Duodenal mucosa (tissue), 2 donors: ENCODE measurements around the gene NKD1.

Source experiments
- H3K27ac ChIP-seq: one replicate; pipeline ENCODE4 v1.7.0; 2013; ENCODE audit warnings: low read depth, low read length
- H3K27me3 ChIP-seq, 2 donors: one replicate each; pipeline ENCODE4 v1.7.0; 2013; ENCODE audit warnings: low read length in 2 of 2, control low read depth in 1 of 2; ENCODE audit not compliant: insufficient read depth in 2 of 2, control insufficient read depth in 1 of 2
- H3K36me3 ChIP-seq, 2 donors: one replicate each; pipeline ENCODE4 v1.7.0; 2013; ENCODE audit warnings: low read length in 2 of 2, control low read depth in 1 of 2; ENCODE audit not compliant: insufficient read depth in 2 of 2, control insufficient read depth in 1 of 2
- H3K4me1 ChIP-seq, 2 donors: one replicate each; pipeline ENCODE4 v1.7.0; 2013; ENCODE audit warnings: low read length in 2 of 2, control low read depth in 1 of 2; ENCODE audit not compliant: insufficient read depth in 2 of 2, control insufficient read depth in 1 of 2
- H3K4me3 ChIP-seq, 2 donors: one replicate each; pipeline ENCODE4 v1.7.0; 2013; ENCODE audit warnings: low read length in 2 of 2, low read depth in 1 of 2
- H3K9ac ChIP-seq, 2 donors: one replicate each; pipeline ENCODE4 v1.7.0; 2013; ENCODE audit warnings: low read length in 2 of 2, low read depth in 1 of 2
- H3K9me3 ChIP-seq, 2 donors: one replicate each; pipeline ENCODE4 v1.7.0; 2013; ENCODE audit warnings: low read length in 2 of 2, control low read depth in 1 of 2; ENCODE audit not compliant: control insufficient read depth in 1 of 2

NKD1 gene

GRCh38 chr16:50505714-50506542 is 42.3 kb upstream of the NKD1 start:
- H3K9me3 ChIP-seq: no peaks in the 10 kb centered on the region
- H3K4me3 ChIP-seq: no peak overlapping the region
- H3K4me1 ChIP-seq: no peaks in the 10 kb centered on the region
- H3K27ac ChIP-seq: no peak overlapping the region
- no peaks in the 10 kb centered on the region for H3K36me3 ChIP-seq
- no peaks in the 10 kb centered on the region for H3K27me3 ChIP-seq
- no peak overlapping the region for H3K9ac ChIP-seq

GRCh38 chr16:50506543-50506937 is 41.7 kb upstream of the NKD1 start:
- Histone ChIP-seq H3K9ac (no peak overlapping the region), H3K9me3 (no peaks in the 10 kb centered on the region), H3K36me3 (no peaks in the 10 kb centered on the region), H3K27ac (no peak overlapping the region), H3K4me1 (no peaks in the 10 kb centered on the region), H3K4me3 (no peak overlapping the region), H3K27me3 (no peaks in the 10 kb centered on the region)

- no peaks in the 10 kb centered on the region for H3K9me3 ChIP-seq
- no peak overlapping the region for H3K27ac ChIP-seq
- H3K4me3 ChIP-seq: no peak overlapping the region
- H3K9ac ChIP-seq: no peak overlapping the region
- no peaks in the 10 kb centered on the region for H3K27me3 ChIP-seq
- H3K36me3 ChIP-seq: no peaks in the 10 kb centered on the region
- H3K4me1 ChIP-seq: no peaks in the 10 kb centered on the region
Observed at GRCh38 chr16:50507397-50507796, 40.8 kb upstream of the NKD1 start.

GRCh38 chr16:50509521-50510341 is 38.5 kb upstream of the NKD1 start:
- Histone ChIP-seq H3K27ac (no peak overlapping the region), H3K9me3 (no peaks in the 10 kb centered on the region), H3K27me3 (no peaks in the 10 kb centered on the region)

GRCh38 chr16:50515218-50515617 is 33.0 kb upstream of the NKD1 start:
- no peak overlapping the region for H3K27ac ChIP-seq
- H3K27me3 ChIP-seq: no peaks in the 10 kb centered on the region
- no peaks in the 10 kb centered on the region for H3K36me3 ChIP-seq
- no peak overlapping the region for H3K9ac ChIP-seq
- H3K4me1 ChIP-seq: no peaks in the 10 kb centered on the region
- H3K9me3 ChIP-seq: peaks cover 3 to 4% of the 10 kb centered on the region in 2 donors
- no peak overlapping the region for H3K4me3 ChIP-seq

More at GRCh38 chr16:50509521-50510341, 38.5 kb upstream of the NKD1 start:
- H3K36me3 ChIP-seq: no peaks in the 10 kb centered on the region
- no peak overlapping the region for H3K9ac ChIP-seq
- H3K4me3 ChIP-seq: no peak overlapping the region
- no peaks in the 10 kb centered on the region for H3K4me1 ChIP-seq

- no peak overlapping the region for H3K4me3 ChIP-seq
- no peaks in the 10 kb centered on the region for H3K27me3 ChIP-seq
- H3K9me3 ChIP-seq: peaks cover 3 to 4% of the 10 kb centered on the region in 2 donors
- H3K36me3 ChIP-seq: no peaks in the 10 kb centered on the region
- H3K27ac ChIP-seq: no peak overlapping the region
- no peaks in the 10 kb centered on the region for H3K4me1 ChIP-seq
- no peak overlapping the region for H3K9ac ChIP-seq
Observed at GRCh38 chr16:50516401-50516800, 31.8 kb upstream of the NKD1 start.

- Histone ChIP-seq H3K27ac (no peak overlapping the region), H3K4me3 (no peak overlapping the region), H3K4me1 (no peaks in the 10 kb centered on the region), H3K36me3 (no peaks in the 10 kb centered on the region), H3K9me3 (peaks cover 3 to 4% of the 10 kb centered on the region in 2 donors), H3K27me3 (peaks cover 3 to 4% of the 10 kb centered on the region in 2 donors), H3K9ac (no peak overlapping the region)
Observed at GRCh38 chr16:50516890-50517289, 31.3 kb upstream of the NKD1 start.

GRCh38 chr16:50517450-50518252 is 30.5 kb upstream of the NKD1 start:
- H3K27ac ChIP-seq: no peak overlapping the region
- H3K4me1 ChIP-seq: no peaks in the 10 kb centered on the region
- H3K27me3 ChIP-seq: peaks cover 4 to 10% of the 10 kb centered on the region in 2 donors
- H3K9ac ChIP-seq: no peak overlapping the region
- H3K9me3 ChIP-seq: peaks cover 3 to 4% of the 10 kb centered on the region in 2 donors
- no peak overlapping the region for H3K4me3 ChIP-seq
- H3K36me3 ChIP-seq: no peaks in the 10 kb centered on the region

GRCh38 chr16:50519001-50519400 is 29.2 kb upstream of the NKD1 start:
- H3K9me3 ChIP-seq: peaks cover 3 to 4% of the 10 kb centered on the region in 2 donors
- no peaks in the 10 kb centered on the region for H3K4me1 ChIP-seq
- H3K27ac ChIP-seq: no peak overlapping the region
- H3K27me3 ChIP-seq: peaks cover 4 to 10% of the 10 kb centered on the region in 2 donors
- no peak overlapping the region for H3K9ac ChIP-seq
- no peak overlapping the region for H3K4me3 ChIP-seq
- no peaks in the 10 kb centered on the region for H3K36me3 ChIP-seq
